Measurements from ENCODE around the gene TNFSF18.

TNFSF18 gene

DNA sequence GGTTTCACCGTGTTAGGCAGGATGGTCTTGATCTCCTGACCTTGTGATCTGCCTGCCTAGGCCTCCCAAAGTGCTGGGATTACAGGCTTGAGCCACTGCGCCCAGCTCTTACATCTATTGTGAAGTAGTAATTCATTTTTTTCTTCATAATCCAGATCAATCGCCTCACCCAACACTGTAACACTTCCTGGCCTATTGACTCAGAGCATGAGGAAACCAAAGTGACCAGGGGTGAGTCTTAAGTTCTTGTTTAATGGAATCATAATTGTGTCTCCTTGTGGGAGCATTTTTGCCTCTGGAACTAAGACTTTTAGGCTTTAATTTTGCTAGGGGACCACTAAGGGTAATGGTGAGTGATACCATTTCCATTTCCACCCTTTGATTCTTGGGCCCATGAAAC lies 27.4 kb downstream of the TNFSF18 start:
- in situ Hi-C loops (cut with HindIII; ENCODE audit: low sequenced_read_pairs) = no loop called here
- TF ChIP-seq, protein P1, sequence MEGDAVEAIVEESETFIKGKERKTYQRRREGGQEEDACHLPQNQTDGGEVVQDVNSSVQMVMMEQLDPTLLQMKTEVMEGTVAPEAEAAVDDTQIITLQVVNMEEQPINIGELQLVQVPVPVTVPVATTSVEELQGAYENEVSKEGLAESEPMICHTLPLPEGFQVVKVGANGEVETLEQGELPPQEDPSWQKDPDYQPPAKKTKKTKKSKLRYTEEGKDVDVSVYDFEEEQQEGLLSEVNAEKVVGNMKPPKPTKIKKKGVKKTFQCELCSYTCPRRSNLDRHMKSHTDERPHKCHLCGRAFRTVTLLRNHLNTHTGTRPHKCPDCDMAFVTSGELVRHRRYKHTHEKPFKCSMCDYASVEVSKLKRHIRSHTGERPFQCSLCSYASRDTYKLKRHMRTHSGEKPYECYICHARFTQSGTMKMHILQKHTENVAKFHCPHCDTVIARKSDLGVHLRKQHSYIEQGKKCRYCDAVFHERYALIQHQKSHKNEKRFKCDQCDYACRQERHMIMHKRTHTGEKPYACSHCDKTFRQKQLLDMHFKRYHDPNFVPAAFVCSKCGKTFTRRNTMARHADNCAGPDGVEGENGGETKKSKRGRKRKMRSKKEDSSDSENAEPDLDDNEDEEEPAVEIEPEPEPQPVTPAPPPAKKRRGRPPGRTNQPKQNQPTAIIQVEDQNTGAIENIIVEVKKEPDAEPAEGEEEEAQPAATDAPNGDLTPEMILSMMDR (IDR thresholded peaks at IDR 0.05; ENCODE audit: low read depth, low read length) = no peak
- no peak overlapping the region for H3K4me3 ChIP-seq (ENCODE audit: low read depth, low read length)
- DNase-seq (ENCODE audit: low read depth, low spot score) = no peak

DNA sequence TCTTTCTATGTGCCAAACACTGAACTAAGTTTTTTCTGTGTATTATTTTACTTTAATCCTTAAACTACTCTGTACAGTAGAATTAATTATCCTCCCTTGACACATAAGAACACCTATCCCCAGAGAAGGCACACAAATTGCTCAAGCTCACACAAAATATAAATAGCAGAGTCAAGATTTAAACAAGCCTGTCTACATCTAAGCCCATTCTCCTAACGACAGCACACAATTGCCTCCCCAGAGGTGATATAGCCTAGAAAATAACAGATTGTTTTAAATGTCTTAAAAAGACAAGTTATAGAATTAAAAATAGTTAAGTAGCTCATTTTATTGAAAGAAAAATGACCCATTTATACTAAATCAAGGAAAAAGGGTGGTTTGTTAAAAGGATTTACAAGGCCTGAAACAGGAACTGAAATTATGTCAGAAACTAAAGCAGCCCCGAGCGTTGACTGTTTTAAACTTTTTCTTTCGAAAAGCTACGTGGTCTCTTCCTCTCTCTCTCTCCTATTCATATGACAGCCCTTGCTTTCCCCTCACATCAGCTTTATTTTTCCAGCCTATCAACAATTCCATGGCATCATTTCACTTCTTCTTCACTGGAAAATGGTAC lies 30.5 kb downstream of the TNFSF18 start:
- no peak for DNase-seq (ENCODE audit: low read depth, low spot score)
- TF ChIP-seq, protein P1 (IDR thresholded peaks at IDR 0.05; ENCODE audit: low read depth, low read length) = no peak
- in situ Hi-C loops (cut with HindIII; ENCODE audit: low sequenced_read_pairs) = no loop called here
- H3K4me3 ChIP-seq (ENCODE audit: low read depth, low read length) = no peak overlapping the region

DNA sequence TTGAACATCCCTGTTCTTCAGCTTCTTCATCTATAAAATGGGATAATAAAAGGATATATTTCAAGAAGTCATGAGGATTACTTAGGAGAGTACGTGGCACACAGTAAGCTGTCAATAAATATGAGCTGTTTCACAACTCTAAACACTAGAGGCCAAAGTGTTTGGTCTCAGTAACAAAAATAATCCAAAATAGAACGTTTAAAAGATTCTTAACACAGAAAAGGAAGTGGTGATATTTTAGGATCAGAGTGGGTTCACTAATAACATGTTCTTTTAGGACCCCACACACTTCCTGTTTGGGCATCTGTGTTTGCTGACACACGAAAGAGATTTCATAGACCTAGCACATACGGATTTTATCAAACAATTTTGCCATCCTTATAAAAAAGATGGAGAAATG lies 32.9 kb downstream of the TNFSF18 start:
- in situ Hi-C loops (cut with HindIII; ENCODE audit: low sequenced_read_pairs) = no loop called here
- no peak overlapping the region for H3K4me3 ChIP-seq (ENCODE audit: low read depth, low read length)
- TF ChIP-seq, protein P1 (IDR thresholded peaks at IDR 0.05; ENCODE audit: low read depth, low read length) = no peak
- DNase-seq (ENCODE audit: low read depth, low spot score) = no peak

DNA sequence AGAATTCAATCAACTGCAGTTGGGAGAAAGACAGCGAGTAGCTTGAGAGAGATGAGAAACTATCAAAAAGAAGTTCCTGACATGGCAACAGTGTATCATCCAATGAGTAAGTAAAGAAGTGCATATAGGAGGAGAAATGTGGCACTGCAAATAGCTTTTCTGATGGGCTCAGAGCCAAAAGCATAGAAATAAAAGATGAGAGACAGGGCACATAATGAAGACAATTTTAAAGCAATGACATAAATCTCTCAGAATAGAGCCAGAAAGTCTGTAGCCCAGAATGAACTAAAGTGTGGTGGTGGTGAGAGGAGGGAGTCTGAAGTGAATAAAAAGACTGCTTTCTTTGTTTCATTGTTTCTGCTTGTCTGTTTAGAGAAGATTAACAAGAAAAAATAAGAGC lies 34.3 kb downstream of the TNFSF18 start:
- DNase-seq (ENCODE audit: low read depth, low spot score) = no peak
- in situ Hi-C loops (cut with HindIII; ENCODE audit: low sequenced_read_pairs) = no loop called here
- TF ChIP-seq, protein P1 (IDR thresholded peaks at IDR 0.05; ENCODE audit: low read depth, low read length) = no peak
- H3K4me3 ChIP-seq (ENCODE audit: low read depth, low read length) = no peak overlapping the region

DNA sequence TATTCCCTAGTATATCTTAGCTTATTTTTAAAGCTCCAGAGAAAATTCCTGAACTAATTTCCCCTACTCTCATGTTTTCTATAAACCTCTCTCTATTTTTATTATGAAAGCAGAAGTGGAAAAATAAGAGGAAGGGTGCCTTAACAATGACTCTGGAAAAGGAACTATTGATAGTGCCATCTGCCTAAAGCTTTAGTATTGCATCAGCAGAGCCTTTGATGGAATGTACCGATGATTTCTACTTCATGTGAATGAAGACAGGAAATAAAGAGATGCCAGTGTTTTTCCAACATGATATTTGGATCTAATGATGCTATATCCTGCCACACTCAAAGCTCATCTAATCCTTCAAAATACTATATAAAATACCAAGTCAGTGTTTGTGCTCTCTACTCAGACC lies 35.1 kb downstream of the TNFSF18 start:
- no peak for DNase-seq (ENCODE audit: low read depth, low spot score)

DNA sequence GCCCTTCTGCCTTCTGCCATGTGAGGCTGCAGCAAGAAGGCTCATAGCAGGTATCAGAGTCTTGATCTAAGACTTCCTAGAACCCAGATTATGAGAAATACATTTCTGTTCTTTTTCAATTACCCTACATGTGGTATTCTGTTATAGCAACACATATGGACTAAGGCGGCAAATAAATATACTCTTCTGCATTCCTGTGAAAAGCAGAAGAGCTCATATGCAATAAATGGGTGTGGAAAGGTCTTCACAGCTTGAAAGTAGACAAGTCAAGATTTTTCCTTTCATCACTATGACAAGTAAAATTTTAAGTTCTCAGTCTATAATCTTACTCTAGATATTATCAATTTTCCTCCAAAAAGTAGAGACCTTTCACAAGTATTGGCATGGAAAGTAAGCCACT lies 36.6 kb downstream of the TNFSF18 start:
- DNase-seq (ENCODE audit: low read depth, low spot score) = no peak
- H3K4me3 ChIP-seq (ENCODE audit: low read depth, low read length) = no peak overlapping the region
- in situ Hi-C loops (cut with HindIII; ENCODE audit: low sequenced_read_pairs) = no loop called here
- TF ChIP-seq, protein P1 (IDR thresholded peaks at IDR 0.05; ENCODE audit: low read depth, low read length) = no peak

More for the DNA sequence above, 35.1 kb downstream of the TNFSF18 start:
- in situ Hi-C loops (cut with HindIII; ENCODE audit: low sequenced_read_pairs) = no loop called here
- TF ChIP-seq, protein P1 (IDR thresholded peaks at IDR 0.05; ENCODE audit: low read depth, low read length) = no peak
- H3K4me3 ChIP-seq (ENCODE audit: low read depth, low read length) = no peak overlapping the region

All from astrocyte of the spinal cord (primary cell).